ENCODE measurements around the gene KRT80.

KRT80 gene

GRCh38 chr12:52155048-52155868, 36.6 kb downstream of the KRT80 start:
- Mint-ChIP-seq H3K9me3 (no peaks in the 10 kb centered on the region), H3K4me1 (peaks cover 13% of the 10 kb centered on the region), H3K27ac (no peak overlapping the region), H3K4me3 (no peak overlapping the region), H3K36me3 (ENCODE audit: low read depth) (no peaks in the 10 kb centered on the region), H3K27me3 (peaks cover 7% of the 10 kb centered on the region)
- DNase-seq, result no peak
- ATAC-seq, result no peak

GRCh38 chr12:52152905-52153317, 38.9 kb downstream of the KRT80 start:
- Mint-ChIP-seq H3K4me3 (no peak overlapping the region), H3K36me3 (ENCODE audit: low read depth) (no peaks in the 10 kb centered on the region), H3K9me3 (no peaks in the 10 kb centered on the region), H3K4me1 (peaks cover 13% of the 10 kb centered on the region), H3K27ac (no peak overlapping the region), H3K27me3 (peaks cover 7% of the 10 kb centered on the region)
- ATAC-seq (no peak), DNase-seq (no peak)

DNA sequence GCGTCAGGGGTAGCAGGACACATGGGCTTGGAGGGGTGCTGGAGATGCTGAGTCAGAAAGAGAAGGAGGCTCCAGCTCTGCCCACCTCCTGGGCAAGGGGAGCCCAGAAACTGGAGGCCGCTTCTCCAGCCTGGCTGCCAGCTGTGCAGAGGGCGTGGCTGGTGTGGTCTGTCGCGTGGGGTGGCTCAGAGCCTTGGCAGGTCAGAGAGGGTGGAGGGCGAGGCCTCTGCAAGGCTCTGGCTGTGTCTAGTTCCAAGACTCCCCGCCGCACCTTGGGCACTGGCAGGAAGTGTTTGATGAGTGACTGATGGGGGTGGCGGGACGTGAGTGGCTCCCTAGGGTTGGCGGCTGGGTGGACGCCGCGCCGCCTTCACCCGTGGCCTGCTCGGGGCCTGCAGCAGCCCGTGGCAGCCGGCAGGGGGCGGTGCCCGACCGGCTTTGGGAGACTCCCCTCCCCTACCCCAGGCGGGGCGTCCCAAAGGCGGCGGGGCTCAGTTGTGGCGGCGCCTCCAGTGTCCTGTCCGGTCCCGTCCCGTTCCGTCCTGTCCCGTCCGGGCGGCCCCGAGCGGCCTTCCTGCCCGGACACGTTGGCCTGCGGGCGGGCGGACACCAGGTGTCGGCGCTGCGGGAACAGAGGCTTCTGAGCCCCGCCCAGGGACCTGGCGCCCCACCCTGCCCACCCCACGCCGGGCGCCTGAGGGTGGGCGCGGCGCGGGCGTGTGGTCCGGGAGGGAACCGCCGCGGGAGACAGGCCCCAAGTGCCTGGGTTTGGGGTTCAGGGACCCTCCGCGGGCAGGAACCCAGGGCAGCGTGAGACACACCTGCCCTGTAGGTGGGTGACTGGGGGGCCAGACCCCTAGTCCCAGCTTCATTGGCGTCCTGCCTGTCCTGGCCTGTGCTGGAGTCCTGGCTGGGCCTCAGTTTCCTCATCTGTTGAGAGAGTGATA, 39.7 kb downstream of the KRT80 start:
- Mint-ChIP-seq H3K36me3 (ENCODE audit: low read depth) (no peaks in the 10 kb centered on the region), H3K27ac (no peak overlapping the region), H3K4me1 (peaks cover 13% of the 10 kb centered on the region), H3K4me3 (no peak overlapping the region), H3K27me3 (peaks cover 7% of the 10 kb centered on the region), H3K9me3 (no peaks in the 10 kb centered on the region)
- DNase-seq (peak; percentile 71), ATAC-seq (peak; percentile 73)

DNA sequence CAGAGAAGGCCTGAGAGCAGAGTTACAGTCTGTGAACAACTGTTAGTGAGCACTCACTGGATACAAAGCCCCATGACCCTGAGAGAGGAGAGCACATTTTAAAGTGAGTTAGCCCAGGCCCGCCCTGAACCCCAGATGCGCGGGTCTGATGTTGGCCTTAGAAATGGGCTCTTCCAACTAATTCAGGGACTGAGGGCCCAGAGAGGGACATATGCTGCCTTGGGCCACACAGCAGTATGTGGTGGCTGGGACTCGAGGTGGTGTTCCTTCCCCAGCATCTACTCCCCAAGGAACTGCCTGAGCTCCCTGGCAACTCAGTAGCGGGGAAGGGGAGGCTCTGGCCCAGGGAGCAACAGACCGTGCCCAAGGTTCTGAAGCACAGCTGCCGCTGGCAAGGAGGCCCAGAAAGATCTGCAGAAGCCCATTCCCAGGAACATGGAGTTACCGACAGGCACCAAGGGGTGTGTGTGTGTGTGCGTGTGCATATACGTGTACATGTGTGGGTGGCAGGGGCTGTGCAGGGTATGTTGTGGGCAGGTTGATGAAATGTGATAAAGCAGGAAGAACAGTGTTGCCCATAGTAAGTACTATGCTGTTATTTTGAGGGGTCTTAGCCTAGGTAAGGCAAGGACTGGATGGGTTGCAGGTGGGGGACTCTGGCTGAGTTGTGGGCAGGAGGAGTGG, 40.5 kb downstream of the KRT80 start:
- DNase-seq (no peak), ATAC-seq (no peak)
- Mint-ChIP-seq H3K27me3 (peaks cover 7% of the 10 kb centered on the region), H3K4me3 (no peak overlapping the region), H3K27ac (no peak overlapping the region), H3K36me3 (ENCODE audit: low read depth) (no peaks in the 10 kb centered on the region), H3K4me1 (peaks cover 13% of the 10 kb centered on the region), H3K9me3 (no peaks in the 10 kb centered on the region)

GRCh38 chr12:52149651-52150241, 42.1 kb downstream of the KRT80 start:
- no peak overlapping the region for H3K27ac Mint-ChIP-seq
- H3K36me3 Mint-ChIP-seq (ENCODE audit: low read depth), result no peaks in the 10 kb centered on the region
- peaks cover 7% of the 10 kb centered on the region for H3K4me1 Mint-ChIP-seq
- no peak overlapping the region for H3K4me3 Mint-ChIP-seq
- H3K27me3 Mint-ChIP-seq, result peaks cover 7% of the 10 kb centered on the region
- DNase-seq, result no peak
- ATAC-seq, result no peak
- no peaks in the 10 kb centered on the region for H3K9me3 Mint-ChIP-seq

GRCh38 chr12:52149182-52149641, 42.6 kb downstream of the KRT80 start:
- DNase-seq, result no peak
- Mint-ChIP-seq H3K36me3 (ENCODE audit: low read depth) (no peaks in the 10 kb centered on the region), H3K27me3 (peaks cover 7% of the 10 kb centered on the region), H3K9me3 (no peaks in the 10 kb centered on the region), H3K4me1 (peaks cover 7% of the 10 kb centered on the region), H3K27ac (no peak overlapping the region), H3K4me3 (no peak overlapping the region)
- no peak for ATAC-seq

- H3K9me3 Mint-ChIP-seq, result no peaks in the 10 kb centered on the region
- H3K36me3 Mint-ChIP-seq (ENCODE audit: low read depth), result no peaks in the 10 kb centered on the region
- ATAC-seq (no peak), DNase-seq (no peak)
- H3K4me1 Mint-ChIP-seq, result peaks cover 7% of the 10 kb centered on the region
- no peak overlapping the region for H3K27ac Mint-ChIP-seq
- no peak overlapping the region for H3K4me3 Mint-ChIP-seq
- H3K27me3 Mint-ChIP-seq, result peaks cover 7% of the 10 kb centered on the region
Observed at GRCh38 chr12:52148464-52149181, 43.2 kb downstream of the KRT80 start.

DNA sequence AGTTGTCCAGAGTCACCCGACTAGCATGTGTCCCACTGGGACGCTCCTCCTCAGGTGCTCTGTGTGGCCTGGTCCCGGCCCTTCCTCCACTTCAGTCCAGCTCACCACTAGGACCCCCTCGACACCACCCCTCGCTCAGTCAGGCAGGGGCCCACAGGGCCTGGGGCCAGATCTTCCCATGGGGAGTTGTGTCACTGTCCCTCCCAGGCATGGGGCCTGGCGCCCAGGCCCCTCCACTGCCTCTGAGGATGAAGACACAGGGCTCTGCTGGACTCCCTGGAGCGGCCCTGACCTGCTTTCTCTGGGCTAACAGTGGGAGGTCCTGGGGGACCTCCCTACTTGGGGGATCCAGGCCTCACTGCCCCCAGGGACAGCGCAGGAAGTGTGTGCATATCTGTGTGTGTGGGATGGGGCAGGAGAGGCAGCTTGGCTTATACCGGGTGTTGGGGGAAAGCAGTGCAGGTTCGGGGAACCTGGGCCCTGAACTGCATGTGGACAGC, 43.8 kb downstream of the KRT80 start:
- peaks cover 7% of the 10 kb centered on the region for H3K27me3 Mint-ChIP-seq
- H3K36me3 Mint-ChIP-seq (ENCODE audit: low read depth), result no peaks in the 10 kb centered on the region
- ATAC-seq, result no peak
- H3K9me3 Mint-ChIP-seq, result no peaks in the 10 kb centered on the region
- no peak overlapping the region for H3K4me3 Mint-ChIP-seq
- peaks cover 7% of the 10 kb centered on the region for H3K4me1 Mint-ChIP-seq
- DNase-seq, result no peak
- H3K27ac Mint-ChIP-seq, result no peak overlapping the region

GRCh38 chr12:52147367-52147963, 44.3 kb downstream of the KRT80 start:
- Mint-ChIP-seq H3K27me3 (peaks cover 5% of the 10 kb centered on the region), H3K4me3 (no peak overlapping the region), H3K9me3 (no peaks in the 10 kb centered on the region), H3K36me3 (ENCODE audit: low read depth) (no peaks in the 10 kb centered on the region), H3K27ac (no peak overlapping the region), H3K4me1 (peaks cover 6% of the 10 kb centered on the region)
- no peak for ATAC-seq
- DNase-seq, result no peak

DNA sequence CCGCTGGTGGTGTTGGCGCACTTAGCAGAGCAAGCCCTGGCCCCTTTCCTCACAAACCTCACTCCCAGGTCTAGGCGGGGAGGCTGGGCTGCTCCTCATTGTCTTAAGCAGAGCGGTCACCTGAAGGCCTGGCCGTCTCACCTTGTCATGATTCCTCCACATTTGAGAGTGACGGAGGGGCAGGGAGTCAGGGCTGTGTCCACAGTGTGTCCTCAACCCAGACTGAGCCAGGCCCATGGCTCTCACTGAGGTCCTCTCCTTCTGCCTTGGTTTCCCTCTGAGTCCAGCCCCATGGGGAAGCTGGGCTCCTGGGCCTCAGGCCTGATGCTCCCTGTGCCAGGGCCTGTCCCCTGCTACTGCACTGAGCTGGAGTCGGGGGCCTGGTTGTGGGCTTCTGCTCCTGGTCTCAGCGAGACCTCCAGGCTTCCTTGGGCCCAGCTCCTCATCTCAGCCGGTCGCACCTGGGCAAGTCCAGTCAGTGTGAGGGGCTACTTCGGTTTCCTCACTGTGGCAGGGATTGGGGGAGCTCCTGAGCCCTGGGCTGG, 44.9 kb downstream of the KRT80 start:
- no peaks in the 10 kb centered on the region for H3K36me3 Mint-ChIP-seq (ENCODE audit: low read depth)
- peaks cover 5% of the 10 kb centered on the region for H3K27me3 Mint-ChIP-seq
- H3K4me3 Mint-ChIP-seq, result no peak overlapping the region
- peaks cover 5% of the 10 kb centered on the region for H3K4me1 Mint-ChIP-seq
- no peaks in the 10 kb centered on the region for H3K9me3 Mint-ChIP-seq
- H3K27ac Mint-ChIP-seq, result no peak overlapping the region
- DNase-seq (no peak), ATAC-seq (peak; percentile 11)

DNA sequence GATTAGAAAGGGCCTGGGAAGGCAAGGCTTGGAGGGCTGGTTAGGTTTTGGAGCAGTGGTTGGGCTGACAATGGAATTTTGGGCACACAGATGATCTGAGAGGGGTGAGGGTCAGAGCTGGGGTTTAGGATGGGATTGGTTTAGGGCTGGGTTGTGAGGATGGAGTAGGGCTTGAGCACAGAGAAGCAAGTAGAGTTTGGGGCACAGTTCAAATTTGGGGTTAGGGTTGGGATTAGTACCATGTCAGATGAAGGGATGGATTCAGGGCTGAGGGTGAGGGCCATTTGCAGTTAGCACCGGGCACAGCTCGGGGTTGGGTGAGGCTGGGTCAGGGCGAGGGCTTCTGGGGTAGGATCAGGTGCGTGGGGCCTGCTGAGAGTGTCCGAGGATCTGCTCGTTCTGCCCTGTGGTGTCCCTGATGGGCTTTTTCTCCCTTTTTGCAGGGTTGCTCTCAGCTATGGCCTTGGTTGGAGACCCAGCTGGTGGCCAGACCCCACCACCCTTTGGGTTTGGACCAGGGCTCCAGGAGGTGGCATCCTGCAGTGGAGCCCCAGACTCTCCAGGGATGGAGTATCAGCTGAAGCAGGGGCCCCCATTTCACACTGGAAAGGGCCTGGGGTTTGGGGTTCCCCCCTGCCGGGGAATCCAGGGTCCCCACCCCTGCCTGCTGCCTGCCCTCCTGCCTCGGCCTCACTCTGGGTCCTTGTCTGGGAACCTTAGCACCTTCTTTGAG, 45.6 kb downstream of the KRT80 start:
- Mint-ChIP-seq H3K27ac (no peak overlapping the region), H3K4me1 (no peaks in the 10 kb centered on the region), H3K4me3 (no peak overlapping the region), H3K9me3 (no peaks in the 10 kb centered on the region), H3K36me3 (ENCODE audit: low read depth) (no peaks in the 10 kb centered on the region), H3K27me3 (no peaks in the 10 kb centered on the region)
- ATAC-seq (no peak), DNase-seq (no peak)

GRCh38 chr12:52145228-52146088, 46.4 kb downstream of the KRT80 start:
- no peaks in the 10 kb centered on the region for H3K9me3 Mint-ChIP-seq
- H3K4me3 Mint-ChIP-seq, result no peak overlapping the region
- no peaks in the 10 kb centered on the region for H3K27me3 Mint-ChIP-seq
- ATAC-seq (no peak), DNase-seq (no peak)
- H3K27ac Mint-ChIP-seq, result no peak overlapping the region
- H3K4me1 Mint-ChIP-seq, result no peaks in the 10 kb centered on the region
- no peaks in the 10 kb centered on the region for H3K36me3 Mint-ChIP-seq (ENCODE audit: low read depth)
